GM23338 (cell line): ENCODE results near the gene TMEM63C. TPM values are rescaled to one million over a fixed set of nuclear protein-coding genes. Genes with fewer than 3 reads are reported as not detected.

Experiments used
- ATAC-seq: fragments of 200-7000 bp; cut with Tn5 transposase; 3 replicates; pipeline ENCODE4 v1.9.1; 2020
- DNase-seq: peaks from one replicate; pipeline ENCODE4 v3.0.0-alpha.2; 2015; ENCODE audit warnings: low spot score
- H2AFZ ChIP-seq: fragments of 200-600 bp; sonication (generic); 2 replicates; pipeline ENCODE4 v1.8.0; 2016; ENCODE audit warnings: antibody characterized with exemption, mild to moderate bottlenecking, moderate library complexity
- H3F3A ChIP-seq: fragments of 200-600 bp; sonication (generic); replicated peaks from 2 replicates; pipeline ENCODE4 v1.8.0; 2017; ENCODE audit warnings: antibody characterized with exemption, mixed run types, low read depth
- H3K27ac ChIP-seq: fragments of 200-600 bp; sonication (generic); 2 replicates; pipeline ENCODE4 v1.6.1; 2016; ENCODE audit warnings: low read depth
- H3K27me3 ChIP-seq: fragments of 200-600 bp; sonication (generic); 2 replicates; pipeline ENCODE4 v1.8.0; 2016; ENCODE audit warnings: mild to moderate bottlenecking, mixed run types, moderate library complexity; ENCODE audit not compliant: insufficient read depth
- H3K36me3 ChIP-seq: fragments of 200-600 bp; sonication (generic); 2 replicates; pipeline ENCODE4 v1.8.0; 2016; ENCODE audit warnings: mild to moderate bottlenecking; ENCODE audit not compliant: insufficient read depth
- H3K4me1 ChIP-seq: fragments of 200-600 bp; sonication (generic); 2 replicates; pipeline ENCODE4 v1.8.0; 2016; ENCODE audit warnings: mild to moderate bottlenecking, moderate library complexity; ENCODE audit not compliant: insufficient read depth
- H3K4me2 ChIP-seq: fragments of 200-600 bp; sonication (generic); 2 replicates; pipeline ENCODE4 v1.7.1; 2017; ENCODE audit warnings: mixed run types
- H3K4me3 ChIP-seq: fragments of 200-600 bp; sonication (generic); 2 replicates; pipeline ENCODE4 v1.6.1; 2016; ENCODE audit warnings: mixed run types
- H3K79me2 ChIP-seq: fragments of 200-600 bp; sonication (generic); replicated peaks from 2 replicates; pipeline ENCODE4 v1.8.0; 2017; ENCODE audit warnings: mild to moderate bottlenecking; ENCODE audit not compliant: insufficient read depth
- H3K9me2 ChIP-seq: fragments of 200-600 bp; sonication (generic); 2 replicates; pipeline ENCODE4 v1.8.0; 2017; ENCODE audit not compliant: insufficient read depth
- H4K20me1 ChIP-seq: fragments of 200-600 bp; sonication (generic); replicated peaks from 2 replicates; pipeline ENCODE4 v1.8.0; 2017; ENCODE audit warnings: mild to moderate bottlenecking; ENCODE audit not compliant: insufficient read depth
- H3K27ac Mint-ChIP-seq: 2 replicates; pipeline ENCODE4 v1.8.0; 2020; ENCODE audit warnings: inconsistent platforms, mild to moderate bottlenecking, moderate library complexity, mixed read lengths
- H3K27me3 Mint-ChIP-seq: 3 replicates; pipeline ENCODE4 v1.8.0; 2022; ENCODE audit warnings: low read depth, mild to moderate bottlenecking, moderate library complexity, mixed read lengths, inconsistent platforms; ENCODE audit not compliant: insufficient read depth, poor library complexity
- H3K36me3 Mint-ChIP-seq: 3 replicates; pipeline ENCODE4 v1.8.0; 2021; ENCODE audit warnings: low read depth, mild to moderate bottlenecking, inconsistent platforms, moderate library complexity, mixed read lengths
- H3K4me1 Mint-ChIP-seq: 3 replicates; pipeline ENCODE4 v1.8.0; 2020; ENCODE audit warnings: mild to moderate bottlenecking, inconsistent platforms, mixed read lengths
- H3K4me3 Mint-ChIP-seq: 3 replicates; pipeline ENCODE4 v1.8.0; 2021; ENCODE audit warnings: moderate library complexity, mild to moderate bottlenecking, inconsistent platforms, mixed read lengths
- H3K9me3 Mint-ChIP-seq: 3 replicates; pipeline ENCODE4 v1.8.0; 2020; ENCODE audit warnings: moderate library complexity, mild to moderate bottlenecking, inconsistent platforms, mixed read lengths
- CREB1 ChIP-seq: fragments of 250-450 bp; sonication (Bioruptor Pico); IDR thresholded peaks from 2 replicates; pipeline ENCODE4 v1.5.0; 2020; ENCODE audit warnings: low read depth, mild to moderate bottlenecking, moderate library complexity
- EZH2 ChIP-seq: fragments of 200-600 bp; sonication (generic); IDR thresholded peaks from one replicate; pipeline ENCODE4 v1.8.0; 2017; ENCODE audit warnings: antibody characterized with exemption, mild to moderate bottlenecking, low read depth; ENCODE audit not compliant: unreplicated experiment
- EZH2phosphoT487 ChIP-seq: fragments of 200-600 bp; sonication (generic); IDR thresholded peaks from one replicate; pipeline ENCODE4 v1.8.1; 2018; ENCODE audit warnings: antibody characterized with exemption; ENCODE audit not compliant: unreplicated experiment
- JUNB ChIP-seq: IDR thresholded peaks from one replicate; pipeline ENCODE4 v1.6.1; 2016; ENCODE audit warnings: antibody characterized with exemption; ENCODE audit not compliant: unreplicated experiment
- NANOG ChIP-seq: IDR thresholded peaks from 2 replicates; pipeline ENCODE4 v1.6.1; 2016; ENCODE audit warnings: antibody characterized with exemption, borderline replicate concordance
- POLR2AphosphoS5 ChIP-seq: IDR thresholded peaks from 2 replicates; pipeline ENCODE4 v1.6.1; 2016; ENCODE audit warnings: antibody characterized with exemption, low read depth
- STAT1 ChIP-seq: IDR thresholded peaks from one replicate; pipeline ENCODE4 v1.6.1; 2016; ENCODE audit warnings: antibody characterized with exemption; ENCODE audit not compliant: unreplicated experiment
- ZNF114 ChIP-seq: fragments of 250-450 bp; sonication (Bioruptor Pico); IDR thresholded peaks from 2 replicates; pipeline ENCODE4 v1.5.0; 2020; ENCODE audit warnings: mild to moderate bottlenecking, moderate library complexity
- ZNF331 ChIP-seq: fragments of 250-450 bp; sonication (Bioruptor Pico); IDR thresholded peaks from 2 replicates; pipeline ENCODE4 v1.5.0; 2020; ENCODE audit warnings: low read depth, mild to moderate bottlenecking, moderate library complexity
- polyA plus RNA-seq: library from polyadenylated mRNA; unstranded; fragments of >200 nt; fragmentation: Nextera tagmentation; extraction: Ambion mirVana; gene quantifications from 2 replicates; pipeline ENCODE4 v1.2.1, GENCODE V29; 2016
- total RNA-seq: library from RNA; depleted of rRNA; stranded (reverse); fragments of >200 nt; shearing (Covaris generic); gene quantifications from 2 replicates; pipeline ENCODE4 v1.2.3, GENCODE V29; 2014
- TF ChIP-seq, protein P1 (sequence below), 2 experiments: fragments of 200-600 bp in 1 of 2; sonication (generic) in 1 of 2; conservative IDR thresholded peaks; 2 replicates each; pipeline versions ENCODE4 v1.5.1 to v1.6.1; 2016 to 2017; ENCODE audit warnings: antibody characterized with exemption in 2 of 2, low read depth in 2 of 2, mild to moderate bottlenecking in 2 of 2, moderate library complexity in 1 of 2
- TF ChIP-seq, protein P2 (sequence below): IDR thresholded peaks from one replicate; pipeline ENCODE4 v1.6.1; 2018; ENCODE audit warnings: antibody characterized with exemption; ENCODE audit not compliant: unreplicated experiment
- TF ChIP-seq, protein P3 (sequence below): IDR thresholded peaks from 2 replicates; pipeline ENCODE4 v1.6.1; 2016; ENCODE audit warnings: antibody characterized with exemption

Gene TMEM63C
- total and polyA plus RNA-seq, 2 experiments from 2014 or later: 2.1 to 6.3 TPM

DNA sequence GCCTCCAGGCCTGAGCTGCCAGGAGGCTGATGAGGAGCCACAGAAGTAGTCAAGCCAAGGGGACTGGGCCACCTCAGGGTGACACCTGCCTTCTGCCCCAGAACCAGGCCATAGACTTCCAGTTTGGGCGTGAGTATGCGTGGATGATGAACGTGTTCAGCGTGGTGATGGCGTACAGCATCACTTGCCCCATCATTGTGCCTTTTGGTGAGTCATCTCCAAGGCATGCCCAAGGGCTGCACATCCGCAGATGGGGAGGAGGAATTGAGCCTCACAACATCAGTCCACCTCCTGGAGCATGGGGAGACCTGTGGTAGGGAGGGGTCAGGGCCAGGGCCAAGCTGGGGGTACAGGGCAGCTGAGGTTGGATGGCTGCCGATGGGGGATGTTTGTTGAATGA is 67.1 kb downstream of the TMEM63C start:
- Histone ChIP-seq H3K79me2 (no peaks in the 10 kb centered on the region), H3K9me2 (no peaks in the 10 kb centered on the region), H2AFZ (no peak overlapping the region), H3K4me1 (no peaks in the 10 kb centered on the region), H3K27ac (no peak overlapping the region), H4K20me1 (no peaks in the 10 kb centered on the region; the same call in 1 of the 2 replicates), H3F3A (no peaks in the 10 kb centered on the region), H3K36me3 (no peaks in the 10 kb centered on the region), H3K4me2 (no peak overlapping the region), H3K4me3 (no peak overlapping the region), H3K27me3 (no peaks in the 10 kb centered on the region)
- no peak for TF ChIP-seq POLR2AphosphoS5
- no peak for TF ChIP-seq EZH2
- TF ChIP-seq ZNF331 (CRISPR knock-in tag): no peak
- TF ChIP-seq, protein P1, sequence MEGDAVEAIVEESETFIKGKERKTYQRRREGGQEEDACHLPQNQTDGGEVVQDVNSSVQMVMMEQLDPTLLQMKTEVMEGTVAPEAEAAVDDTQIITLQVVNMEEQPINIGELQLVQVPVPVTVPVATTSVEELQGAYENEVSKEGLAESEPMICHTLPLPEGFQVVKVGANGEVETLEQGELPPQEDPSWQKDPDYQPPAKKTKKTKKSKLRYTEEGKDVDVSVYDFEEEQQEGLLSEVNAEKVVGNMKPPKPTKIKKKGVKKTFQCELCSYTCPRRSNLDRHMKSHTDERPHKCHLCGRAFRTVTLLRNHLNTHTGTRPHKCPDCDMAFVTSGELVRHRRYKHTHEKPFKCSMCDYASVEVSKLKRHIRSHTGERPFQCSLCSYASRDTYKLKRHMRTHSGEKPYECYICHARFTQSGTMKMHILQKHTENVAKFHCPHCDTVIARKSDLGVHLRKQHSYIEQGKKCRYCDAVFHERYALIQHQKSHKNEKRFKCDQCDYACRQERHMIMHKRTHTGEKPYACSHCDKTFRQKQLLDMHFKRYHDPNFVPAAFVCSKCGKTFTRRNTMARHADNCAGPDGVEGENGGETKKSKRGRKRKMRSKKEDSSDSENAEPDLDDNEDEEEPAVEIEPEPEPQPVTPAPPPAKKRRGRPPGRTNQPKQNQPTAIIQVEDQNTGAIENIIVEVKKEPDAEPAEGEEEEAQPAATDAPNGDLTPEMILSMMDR (conservative IDR thresholded peaks at IDR 0.05; ENCODE audit: low read depth in 2 of 2): no peak
- no peak for TF ChIP-seq EZH2phosphoT487
- TF ChIP-seq JUNB: no peak
- TF ChIP-seq CREB1: no peak
- ATAC-seq (no peak), DNase-seq (no peak)
- no peak overlapping the region for H3K27ac Mint-ChIP-seq
- no peak overlapping the region for H3K4me3 Mint-ChIP-seq
- H3K9me3 Mint-ChIP-seq: no peaks in the 10 kb centered on the region
- no peaks in the 10 kb centered on the region for H3K4me1 Mint-ChIP-seq
- H3K36me3 Mint-ChIP-seq: no peaks in the 10 kb centered on the region
- peaks cover 9% of the 10 kb centered on the region for H3K27me3 Mint-ChIP-seq

DNA sequence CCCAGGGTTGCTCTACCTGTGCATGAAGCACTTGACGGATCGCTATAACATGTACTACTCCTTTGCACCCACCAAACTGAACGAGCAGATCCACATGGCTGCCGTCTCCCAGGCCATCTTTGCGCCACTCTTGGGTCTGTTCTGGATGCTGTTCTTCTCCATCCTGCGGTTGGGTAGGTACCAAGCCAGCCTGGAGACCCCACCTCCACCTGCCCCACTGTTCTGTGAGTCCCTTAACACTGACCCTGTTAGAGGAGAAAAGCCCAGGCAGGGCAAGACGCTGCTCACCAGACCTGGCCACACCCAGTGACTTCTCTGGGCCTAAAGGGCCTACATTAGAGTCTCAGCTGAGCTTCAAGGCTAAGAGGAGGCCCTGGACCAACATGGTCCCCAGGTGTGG is 67.7 kb downstream of the TMEM63C start:
- H4K20me1 ChIP-seq: no peaks in the 10 kb centered on the region; the same call in 1 of the 2 replicates
- DNase-seq (no peak), ATAC-seq (no peak)
- H3K4me3 ChIP-seq: no peak overlapping the region
- Mint-ChIP-seq H3K27me3 (peaks cover 13% of the 10 kb centered on the region), H3K4me3 (no peak overlapping the region), H3K36me3 (no peaks in the 10 kb centered on the region), H3K4me1 (no peaks in the 10 kb centered on the region), H3K27ac (no peak overlapping the region), H3K9me3 (no peaks in the 10 kb centered on the region)
- H3K79me2 ChIP-seq: no peaks in the 10 kb centered on the region
- no peaks in the 10 kb centered on the region for H3K9me2 ChIP-seq
- no peak overlapping the region for H3K27ac ChIP-seq
- H3K4me1 ChIP-seq: no peaks in the 10 kb centered on the region
- no peak overlapping the region for H3K4me2 ChIP-seq
- H2AFZ ChIP-seq: no peak overlapping the region
- H3K27me3 ChIP-seq: no peaks in the 10 kb centered on the region
- no peaks in the 10 kb centered on the region for H3F3A ChIP-seq
- H3K36me3 ChIP-seq: no peaks in the 10 kb centered on the region
- TF ChIP-seq, protein P2, sequence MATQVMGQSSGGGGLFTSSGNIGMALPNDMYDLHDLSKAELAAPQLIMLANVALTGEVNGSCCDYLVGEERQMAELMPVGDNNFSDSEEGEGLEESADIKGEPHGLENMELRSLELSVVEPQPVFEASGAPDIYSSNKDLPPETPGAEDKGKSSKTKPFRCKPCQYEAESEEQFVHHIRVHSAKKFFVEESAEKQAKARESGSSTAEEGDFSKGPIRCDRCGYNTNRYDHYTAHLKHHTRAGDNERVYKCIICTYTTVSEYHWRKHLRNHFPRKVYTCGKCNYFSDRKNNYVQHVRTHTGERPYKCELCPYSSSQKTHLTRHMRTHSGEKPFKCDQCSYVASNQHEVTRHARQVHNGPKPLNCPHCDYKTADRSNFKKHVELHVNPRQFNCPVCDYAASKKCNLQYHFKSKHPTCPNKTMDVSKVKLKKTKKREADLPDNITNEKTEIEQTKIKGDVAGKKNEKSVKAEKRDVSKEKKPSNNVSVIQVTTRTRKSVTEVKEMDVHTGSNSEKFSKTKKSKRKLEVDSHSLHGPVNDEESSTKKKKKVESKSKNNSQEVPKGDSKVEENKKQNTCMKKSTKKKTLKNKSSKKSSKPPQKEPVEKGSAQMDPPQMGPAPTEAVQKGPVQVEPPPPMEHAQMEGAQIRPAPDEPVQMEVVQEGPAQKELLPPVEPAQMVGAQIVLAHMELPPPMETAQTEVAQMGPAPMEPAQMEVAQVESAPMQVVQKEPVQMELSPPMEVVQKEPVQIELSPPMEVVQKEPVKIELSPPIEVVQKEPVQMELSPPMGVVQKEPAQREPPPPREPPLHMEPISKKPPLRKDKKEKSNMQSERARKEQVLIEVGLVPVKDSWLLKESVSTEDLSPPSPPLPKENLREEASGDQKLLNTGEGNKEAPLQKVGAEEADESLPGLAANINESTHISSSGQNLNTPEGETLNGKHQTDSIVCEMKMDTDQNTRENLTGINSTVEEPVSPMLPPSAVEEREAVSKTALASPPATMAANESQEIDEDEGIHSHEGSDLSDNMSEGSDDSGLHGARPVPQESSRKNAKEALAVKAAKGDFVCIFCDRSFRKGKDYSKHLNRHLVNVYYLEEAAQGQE: no peak
- TF ChIP-seq EZH2phosphoT487: no peak
- TF ChIP-seq ZNF114: no peak
- TF ChIP-seq, protein P3, sequence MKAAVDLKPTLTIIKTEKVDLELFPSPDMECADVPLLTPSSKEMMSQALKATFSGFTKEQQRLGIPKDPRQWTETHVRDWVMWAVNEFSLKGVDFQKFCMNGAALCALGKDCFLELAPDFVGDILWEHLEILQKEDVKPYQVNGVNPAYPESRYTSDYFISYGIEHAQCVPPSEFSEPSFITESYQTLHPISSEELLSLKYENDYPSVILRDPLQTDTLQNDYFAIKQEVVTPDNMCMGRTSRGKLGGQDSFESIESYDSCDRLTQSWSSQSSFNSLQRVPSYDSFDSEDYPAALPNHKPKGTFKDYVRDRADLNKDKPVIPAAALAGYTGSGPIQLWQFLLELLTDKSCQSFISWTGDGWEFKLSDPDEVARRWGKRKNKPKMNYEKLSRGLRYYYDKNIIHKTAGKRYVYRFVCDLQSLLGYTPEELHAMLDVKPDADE: no peak
- no peak for TF ChIP-seq NANOG
- TF ChIP-seq EZH2: no peak
- no peak for TF ChIP-seq POLR2AphosphoS5
- TF ChIP-seq, protein P1 (conservative IDR thresholded peaks at IDR 0.05; ENCODE audit: low read depth in 2 of 2): no peak
- no peak for TF ChIP-seq JUNB
- TF ChIP-seq STAT1: no peak
- no peak for TF ChIP-seq CREB1
